OCI-LY7 (cell line): ENCODE results near the gene XCL1. TPM values are rescaled to one million over a fixed set of nuclear protein-coding genes. Genes with fewer than 3 reads are reported as not detected.

Experiments
- BruUV-seq: library from RNA; stranded (reverse); fragments of 400-500 nt; replicated peaks from 2 replicates; lab custom pipeline; 2021; lab: Mats Ljungman, UMichigan
- CTCF ChIA-PET: fragments of 300-600 bp; sonication (Branson Sonifier 250); formaldehyde crosslinking; loops from one replicate; lab custom pipeline; 2022; ENCODE audit warnings: antibody characterized with exemption; ENCODE audit not compliant: unreplicated experiment; lab: Charles Lee
- POLR2A ChIA-PET: fragments of 300-600 bp; sonication (Branson Sonifier 250); formaldehyde crosslinking; loops from one replicate; lab custom pipeline; 2022; ENCODE audit warnings: antibody characterized with exemption; lab: Charles Lee
- DNase-seq: peaks from one replicate; pipeline ENCODE4 v3.0.0-alpha.2; 2015; ENCODE audit warnings: low spot score
- H2AFZ ChIP-seq: fragments of 200-600 bp; sonication (generic), shearing (Covaris generic); 2 replicates; pipeline ENCODE4 v1.6.1; 2014; ENCODE audit warnings: mild to moderate bottlenecking, antibody characterized with exemption, low read length, moderate library complexity
- H3K27ac ChIP-seq: fragments of 200-600 bp; sonication (generic); 2 replicates; pipeline ENCODE4 v1.5.1; 2014; ENCODE audit warnings: mixed run types, low read depth, mild to moderate bottlenecking, moderate library complexity, low read length, inconsistent platforms; ENCODE audit not compliant: poor library complexity, severe bottlenecking
- H3K36me3 ChIP-seq: fragments of 200-600 bp; sonication (generic); 2 replicates; pipeline ENCODE4 v1.6.1; 2014; ENCODE audit warnings: mild to moderate bottlenecking, antibody characterized with exemption, low read length, moderate library complexity, mixed read lengths; ENCODE audit not compliant: insufficient read depth
- H3K4me1 ChIP-seq: fragments of 200-600 bp; sonication (generic); 2 replicates; pipeline ENCODE4 v1.5.1; 2014; ENCODE audit warnings: mild to moderate bottlenecking, low read length; ENCODE audit not compliant: insufficient read depth, poor library complexity, severe bottlenecking
- H3K4me2 ChIP-seq: fragments of 200-600 bp; sonication (generic); 2 replicates; pipeline ENCODE4 v1.6.1; 2014; ENCODE audit warnings: mild to moderate bottlenecking, low read length
- H3K4me3 ChIP-seq: fragments of 200-600 bp; sonication (generic); 2 replicates; pipeline ENCODE4 v1.5.1; 2014; ENCODE audit warnings: mild to moderate bottlenecking, low read depth, low read length; ENCODE audit not compliant: poor library complexity, severe bottlenecking
- H3K79me2 ChIP-seq: fragments of 200-600 bp; sonication (generic); 2 replicates; pipeline ENCODE4 v1.6.1; 2016; ENCODE audit warnings: low read depth, mild to moderate bottlenecking, low read length, moderate library complexity, mixed read lengths; ENCODE audit not compliant: insufficient read depth
- H3K9me2 ChIP-seq: fragments of 200-600 bp; sonication (generic); 2 replicates; pipeline ENCODE4 v1.6.1; 2016; ENCODE audit warnings: mild to moderate bottlenecking, low read length, mixed read lengths; ENCODE audit not compliant: insufficient read depth
- H3K9me3 ChIP-seq: fragments of 200-600 bp; sonication (generic); 2 replicates; pipeline ENCODE4 v1.6.1; 2014; ENCODE audit warnings: mild to moderate bottlenecking, mixed run types, low read length, mixed read lengths
- H4K20me1 ChIP-seq: fragments of 200-600 bp; sonication (generic); 2 replicates; pipeline ENCODE4 v1.6.1; 2014; ENCODE audit warnings: mild to moderate bottlenecking, antibody characterized with exemption, low read length, moderate library complexity, mixed read lengths; ENCODE audit not compliant: insufficient read depth
- EZH2phosphoT487 ChIP-seq: fragments of 200-600 bp; sonication (generic); IDR thresholded peaks from 2 replicates; pipeline ENCODE4 v1.6.1; 2018; ENCODE audit warnings: low read depth, borderline replicate concordance, mild to moderate bottlenecking, mixed run types, antibody characterized with exemption, low read length, moderate library complexity, mixed read lengths
- intact Hi-C: fragments of 100-400 bp; cut with micrococcal nuclease; formaldehyde crosslinking; loops from one replicate; pipeline ENCODE4 v1.10.0; 2022; ENCODE audit not compliant: unreplicated experiment
- total RNA-seq, 2 experiments: library from RNA; depleted of rRNA in 1 of 2; stranded (reverse); fragments of >200 nt in 1 of 2; shearing (Covaris generic) in 1 of 2; gene quantifications; 2 replicates each; pipeline ENCODE4 v1.2.3, GENCODE V29; 2014 to 2022
- TF ChIP-seq, protein P1 (sequence below): fragments of 200-600 bp; sonication (generic); conservative IDR thresholded peaks from 2 replicates; pipeline ENCODE4 v1.5.1; 2014; ENCODE audit warnings: mild to moderate bottlenecking, antibody characterized with exemption, low read length, moderate library complexity, mixed read lengths

XCL1 gene
- total RNA-seq, 2 experiments from 2014 or later: not detected

DNA sequence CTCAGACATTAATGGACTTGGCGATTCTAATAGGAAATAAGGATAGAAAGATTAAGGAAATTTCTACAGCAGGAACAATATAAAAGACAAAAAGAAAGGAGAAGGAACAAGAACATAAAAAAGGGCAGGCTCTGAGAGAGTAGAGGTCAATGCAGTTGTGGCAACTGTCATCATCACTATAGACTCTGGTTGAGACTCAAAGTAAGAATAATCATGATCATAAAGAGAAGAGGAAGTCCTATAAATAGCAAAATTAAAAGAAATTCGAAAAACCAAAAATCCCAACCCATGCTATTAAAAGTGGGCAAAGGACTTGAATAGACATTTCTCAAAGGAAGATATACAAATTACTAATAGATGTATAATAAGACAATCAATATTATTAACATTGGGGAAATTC lies 14.4 kb upstream of the XCL1 start:
- Histone ChIP-seq H3K79me2 (no peaks in the 10 kb centered on the region), H3K4me1 (no peaks in the 10 kb centered on the region), H3K9me3 (no peaks in the 10 kb centered on the region), H3K36me3 (no peaks in the 10 kb centered on the region), H3K4me2 (no peak overlapping the region), H3K27ac (no peak overlapping the region), H4K20me1 (no peaks in the 10 kb centered on the region), H2AFZ (no peak overlapping the region), H3K4me3 (no peak overlapping the region), H3K9me2 (no peaks in the 10 kb centered on the region)
- no peak for DNase-seq
- intact Hi-C loops: no loop called here
- BruUV-seq: no TSS peak
- ChIA-PET POLR2A (no interaction called here), CTCF (no interaction called here)
- TF ChIP-seq EZH2phosphoT487: no peak
- TF ChIP-seq, protein P1, sequence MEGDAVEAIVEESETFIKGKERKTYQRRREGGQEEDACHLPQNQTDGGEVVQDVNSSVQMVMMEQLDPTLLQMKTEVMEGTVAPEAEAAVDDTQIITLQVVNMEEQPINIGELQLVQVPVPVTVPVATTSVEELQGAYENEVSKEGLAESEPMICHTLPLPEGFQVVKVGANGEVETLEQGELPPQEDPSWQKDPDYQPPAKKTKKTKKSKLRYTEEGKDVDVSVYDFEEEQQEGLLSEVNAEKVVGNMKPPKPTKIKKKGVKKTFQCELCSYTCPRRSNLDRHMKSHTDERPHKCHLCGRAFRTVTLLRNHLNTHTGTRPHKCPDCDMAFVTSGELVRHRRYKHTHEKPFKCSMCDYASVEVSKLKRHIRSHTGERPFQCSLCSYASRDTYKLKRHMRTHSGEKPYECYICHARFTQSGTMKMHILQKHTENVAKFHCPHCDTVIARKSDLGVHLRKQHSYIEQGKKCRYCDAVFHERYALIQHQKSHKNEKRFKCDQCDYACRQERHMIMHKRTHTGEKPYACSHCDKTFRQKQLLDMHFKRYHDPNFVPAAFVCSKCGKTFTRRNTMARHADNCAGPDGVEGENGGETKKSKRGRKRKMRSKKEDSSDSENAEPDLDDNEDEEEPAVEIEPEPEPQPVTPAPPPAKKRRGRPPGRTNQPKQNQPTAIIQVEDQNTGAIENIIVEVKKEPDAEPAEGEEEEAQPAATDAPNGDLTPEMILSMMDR: no peak

DNA sequence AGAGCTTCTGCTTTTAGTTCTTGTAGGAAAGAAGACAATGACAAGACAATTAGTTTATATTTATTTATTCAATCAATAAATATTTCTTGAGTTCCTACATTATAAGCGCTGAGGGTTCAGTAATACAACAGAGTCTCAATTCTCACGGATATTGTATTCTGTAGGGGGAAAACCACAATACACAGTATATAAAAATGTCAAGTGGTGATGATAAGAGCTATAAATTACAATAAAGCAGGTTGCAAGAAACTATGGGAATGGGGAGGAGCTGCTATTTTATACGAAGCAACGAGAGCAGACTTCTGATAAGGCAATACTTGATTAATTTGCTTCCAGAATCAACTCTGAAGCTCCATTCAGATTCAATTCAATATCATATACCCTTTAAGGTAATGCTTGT lies 10.6 kb upstream of the XCL1 start:
- no peaks in the 10 kb centered on the region for H3K4me1 ChIP-seq
- TF ChIP-seq EZH2phosphoT487: no peak
- TF ChIP-seq, protein P1: no peak
- H3K9me3 ChIP-seq: no peaks in the 10 kb centered on the region
- H3K9me2 ChIP-seq: no peaks in the 10 kb centered on the region
- BruUV-seq: no TSS peak
- H4K20me1 ChIP-seq: no peaks in the 10 kb centered on the region
- no peak for DNase-seq
- no peak overlapping the region for H3K4me3 ChIP-seq
- H3K4me2 ChIP-seq: no peak overlapping the region
- H2AFZ ChIP-seq: no peak overlapping the region
- intact Hi-C loops: no loop called here
- POLR2A ChIA-PET: no interaction called here
- CTCF ChIA-PET: no interaction called here
- H3K36me3 ChIP-seq: no peaks in the 10 kb centered on the region
- H3K27ac ChIP-seq: no peak overlapping the region
- H3K79me2 ChIP-seq: no peaks in the 10 kb centered on the region

DNA sequence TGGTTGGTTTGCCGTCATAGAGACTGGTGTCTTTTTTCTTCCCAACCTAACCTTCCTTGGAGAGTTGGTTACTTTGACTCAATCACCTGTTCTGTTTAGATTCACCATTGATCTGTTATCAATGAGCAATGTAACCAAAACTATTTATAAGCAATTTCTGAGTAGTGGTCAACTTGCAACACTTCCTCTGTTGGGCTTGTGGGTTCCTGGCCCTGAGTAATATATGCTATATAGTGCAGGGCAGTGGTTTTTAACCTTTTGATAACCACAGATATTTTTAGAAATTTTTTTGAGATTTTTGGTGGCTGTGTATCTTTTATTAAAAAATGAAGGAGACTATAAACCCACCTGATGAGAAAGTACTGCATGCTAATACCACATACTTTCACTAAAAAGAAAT lies 9.4 kb upstream of the XCL1 start:
- Histone ChIP-seq H3K4me3 (no peak overlapping the region), H3K9me2 (no peaks in the 10 kb centered on the region), H3K79me2 (no peaks in the 10 kb centered on the region), H3K4me2 (no peak overlapping the region), H3K9me3 (no peaks in the 10 kb centered on the region), H2AFZ (no peak overlapping the region), H3K27ac (no peak overlapping the region), H3K36me3 (no peaks in the 10 kb centered on the region), H3K4me1 (no peaks in the 10 kb centered on the region), H4K20me1 (no peaks in the 10 kb centered on the region)
- BruUV-seq: no TSS peak
- intact Hi-C loops: no loop called here
- POLR2A ChIA-PET: no interaction called here
- TF ChIP-seq EZH2phosphoT487: no peak
- TF ChIP-seq, protein P1: no peak
- CTCF ChIA-PET: no interaction called here
- no peak for DNase-seq
